ENCODE data around the gene FEZF2. TPM values are rescaled to one million over a fixed set of nuclear protein-coding genes. Genes with fewer than 3 reads are reported as not detected.

FEZF2 gene
- total and polyA plus RNA-seq, 2 of the 13 experiments (the other 11 are each of a cell fraction or from before 2014, with no cell fraction given), result not detected

GRCh38 chr3:62325896-62326295 lies 47.5 kb downstream of the FEZF2 start (continued):
- TF ChIP-seq NR0B2 (CRISPR knock-in tag; IDR thresholded peaks at IDR 0.05), result no peak
- TF ChIP-seq ELK4 (CRISPR knock-in tag; IDR thresholded peaks at IDR 0.05; ENCODE audit: borderline replicate concordance), result no peak
- no peak for TF ChIP-seq ARID4A (CRISPR knock-in tag; IDR thresholded peaks at IDR 0.05; ENCODE audit: borderline replicate concordance)
- TF ChIP-seq ZNF737 (CRISPR knock-in tag; IDR thresholded peaks at IDR 0.05; ENCODE audit: borderline replicate concordance), result no peak
- TF ChIP-seq ZSCAN29 (CRISPR knock-in tag; conservative IDR thresholded peaks at IDR 0.05), result no peak

GRCh38 chr3:62323241-62323640 lies 50.1 kb downstream of the FEZF2 start:
- Histone ChIP-seq H3K27ac (ENCODE audit: extremely low read length, insufficient read depth, low read length) (no peak overlapping the region), H3K4me1 (ENCODE audit: insufficient read depth, low read length) (no peaks in the 10 kb centered on the region), H3K9me3 (ENCODE audit: low read length) (no peaks in the 10 kb centered on the region), H3K36me3 (replicated peaks in 1 of 2; ENCODE audit: control insufficient read depth in 1 of 2, insufficient read depth in 2 of 2, low read length in 2 of 2) (no peaks in the 10 kb centered on the region), H3K27me3 (ENCODE audit: control insufficient read depth in 1 of 2, insufficient read depth in 2 of 2, low read length in 2 of 2) (no peaks in the 10 kb centered on the region), H2AFZ (ENCODE audit: low read length) (no peak overlapping the region), H3K79me2 (ENCODE audit: insufficient read depth, low read length) (no peaks in the 10 kb centered on the region), H3K4me3 (replicated peaks in 1 of 3; ENCODE audit: insufficient read depth in 1 of 3, low read depth in 2 of 3, low read length in 3 of 3) (no peak overlapping the region), H4K20me1 (ENCODE audit: insufficient read depth, low read length) (no peaks in the 10 kb centered on the region), H3K9ac (ENCODE audit: insufficient read depth, low read depth, low read length) (no peak overlapping the region), H3K4me2 (ENCODE audit: low read depth, low read length) (no peak overlapping the region)
- BruUV-seq (replicated peaks), result no TSS peak
- no peak for DNase-seq (ENCODE audit: low spot score)
- no peak for FAIRE-seq
- WGBS (ENCODE audit: low lambda C conversion rate), result 0% methylated on average over 1 of the region's 1 CpG
- CTCF ChIA-PET (ENCODE audit: low intra/inter-chr PET ratio, low total read pairs), result no interaction called here
- in situ Hi-C loops (cut with HindIII; ENCODE audit: extremely low pct_ligation_motif_present, low pct_unique_long_range_greater_than_20kb), result no loop called here
- no peak for TF ChIP-seq PRDM4 (CRISPR knock-in tag; IDR thresholded peaks at IDR 0.05; ENCODE audit: borderline replicate concordance)
- POLR2A ChIA-PET, result no interaction called here
- intact Hi-C loops (cut with micrococcal nuclease; ENCODE audit: unreplicated experiment), result no loop called here
- ATAC-seq, result no peak
